Medulla oblongata (tissue), 1 donor: Measurements from ENCODE around the gene ZNF865.

Source experiments
- DNase-seq: peaks from one replicate; pipeline ENCODE4 v3.0.0-alpha.2; 2015; ENCODE audit errors: extremely low spot score

Gene ZNF865

DNA sequence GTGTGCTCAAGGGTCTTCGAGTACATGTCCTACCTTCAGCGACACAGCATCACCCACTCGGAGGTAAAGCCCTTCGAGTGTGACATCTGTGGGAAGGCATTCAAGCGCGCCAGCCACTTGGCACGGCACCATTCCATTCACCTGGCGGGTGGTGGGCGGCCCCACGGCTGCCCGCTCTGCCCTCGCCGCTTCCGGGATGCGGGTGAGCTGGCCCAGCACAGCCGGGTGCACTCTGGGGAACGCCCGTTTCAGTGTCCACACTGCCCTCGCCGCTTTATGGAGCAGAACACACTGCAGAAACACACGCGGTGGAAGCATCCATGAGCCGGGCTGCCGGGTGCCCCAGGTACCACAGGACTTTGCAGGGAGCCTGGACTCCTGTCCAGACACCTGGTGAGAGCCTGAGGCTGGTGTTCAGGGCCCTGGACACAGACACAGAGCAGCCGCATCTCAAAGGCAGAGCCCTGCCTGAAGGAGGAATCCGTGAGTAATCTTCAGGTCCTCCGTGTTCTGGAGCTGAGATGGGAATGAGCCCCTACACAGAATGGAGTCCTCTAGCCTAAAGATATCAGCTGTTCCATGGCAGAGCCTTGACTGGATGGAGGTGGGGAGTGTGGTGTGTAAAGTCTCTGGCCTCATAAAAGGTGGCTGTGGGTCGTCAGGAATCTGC lies 39.5 kb downstream of the ZNF865 start:
- no peak for DNase-seq

GRCh38 chr19:55645512-55645881 lies 40.0 kb downstream of the ZNF865 start:
- no peak for DNase-seq

- DNase-seq, result no peak
These were observed 41.7 kb downstream of the ZNF865 start for GRCh38 chr19:55646889-55647731.

GRCh38 chr19:55647732-55648584 lies 42.5 kb downstream of the ZNF865 start, which contains the start of gene CCDC106:
TSS of gene CCDC106 (plus strand) at chr19:55648212. CDS start at chr19:55649047, 835 bp downstream.
- peak; percentile 68 for DNase-seq

DNA sequence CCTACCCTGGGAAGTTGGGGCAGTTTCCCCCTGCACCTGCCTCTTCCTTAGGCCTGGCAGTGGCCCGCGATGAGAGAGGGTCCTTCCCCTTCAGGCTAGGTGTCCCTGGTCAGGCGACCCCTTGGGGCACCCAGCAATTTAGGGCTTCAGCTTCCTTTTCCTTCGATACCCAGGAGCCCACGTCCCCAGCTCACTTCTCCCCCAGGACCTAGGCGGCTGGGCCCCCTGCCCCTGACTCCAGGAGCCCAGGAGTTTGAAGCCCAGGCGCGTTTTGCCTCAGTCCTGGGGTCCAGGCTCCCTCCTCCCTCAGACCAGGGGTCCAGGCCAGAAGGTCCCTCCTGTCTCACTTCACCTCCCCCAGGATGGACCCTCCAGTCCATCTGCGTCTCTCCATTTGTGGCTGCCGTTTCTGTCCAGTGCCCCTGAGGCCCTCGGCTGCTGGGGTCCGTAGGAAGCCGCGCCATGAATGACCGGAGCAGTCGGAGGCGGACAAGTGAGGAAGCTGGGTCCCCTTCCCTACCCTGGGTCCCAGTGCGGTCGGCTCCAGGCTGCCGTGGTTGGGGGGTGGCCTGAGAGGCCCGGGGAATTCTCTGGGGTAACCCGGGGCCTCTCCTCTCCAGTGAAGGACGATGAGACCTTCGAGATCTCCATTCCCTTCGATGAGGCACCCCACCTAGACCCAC lies 43.3 kb downstream of the ZNF865 start:
- no peak for DNase-seq

DNA sequence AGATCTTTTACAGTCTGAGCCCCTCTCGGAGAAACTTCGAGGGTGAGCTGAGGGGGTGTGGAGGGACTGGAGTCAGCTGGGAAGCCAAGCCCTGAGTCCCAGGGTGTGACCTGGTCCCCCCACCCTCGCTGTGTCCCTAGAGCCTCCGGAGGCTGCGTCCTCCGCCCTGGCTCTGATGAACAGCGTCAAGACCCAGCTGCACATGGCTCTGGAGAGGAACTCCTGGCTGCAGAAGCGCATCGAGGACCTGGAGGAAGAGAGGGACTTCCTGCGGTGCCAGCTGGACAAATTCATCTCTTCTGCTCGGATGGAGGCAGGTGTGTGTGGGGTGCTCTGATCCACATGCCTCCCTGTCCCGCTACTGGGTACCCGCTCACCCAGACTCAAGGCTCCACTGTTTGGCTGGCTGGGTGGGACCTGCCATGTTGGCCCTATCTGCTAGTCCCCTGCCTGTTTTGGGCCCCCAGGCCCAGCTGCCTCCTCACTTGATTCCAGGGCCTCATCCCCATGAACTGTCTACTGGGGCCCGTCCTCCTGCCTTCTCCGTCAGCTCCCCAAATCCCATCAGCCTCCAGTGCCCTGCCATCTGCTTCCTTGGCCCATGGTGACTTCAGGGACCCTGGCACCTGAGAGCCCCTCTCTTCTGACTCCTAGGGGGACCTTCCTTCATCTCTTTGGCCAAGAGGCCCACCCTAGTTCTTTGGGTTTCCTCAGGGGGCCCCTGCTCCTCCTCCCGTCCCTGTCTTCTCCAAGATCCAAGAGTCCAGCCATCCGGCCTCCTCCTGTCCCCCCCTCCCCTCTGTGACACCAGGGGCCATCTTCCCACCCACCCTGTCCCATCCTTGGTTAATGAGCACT lies 44.0 kb downstream of the ZNF865 start:
- DNase-seq, result no peak

DNA sequence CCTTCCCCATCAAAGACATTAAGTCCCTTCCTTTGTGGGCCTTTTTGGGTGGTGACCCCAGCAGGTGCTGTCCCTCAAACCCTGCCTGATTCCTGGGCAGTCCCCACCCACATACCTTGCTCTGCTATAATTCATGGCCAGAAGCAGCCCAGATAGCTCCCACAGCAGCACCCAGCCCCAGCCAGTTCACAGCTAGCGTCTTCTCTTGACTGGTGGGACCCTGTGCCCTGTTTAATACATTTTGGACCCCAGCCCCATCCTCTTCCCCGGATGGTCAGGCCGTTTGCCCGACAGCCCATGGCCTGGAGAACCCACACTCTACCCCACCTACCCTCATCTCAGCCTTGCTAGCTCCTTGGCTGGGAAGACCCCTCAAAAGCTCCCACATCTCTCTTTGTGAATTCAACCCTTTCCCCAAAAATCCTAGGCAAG lies 44.7 kb downstream of the ZNF865 start:
- DNase-seq, result no peak

DNA sequence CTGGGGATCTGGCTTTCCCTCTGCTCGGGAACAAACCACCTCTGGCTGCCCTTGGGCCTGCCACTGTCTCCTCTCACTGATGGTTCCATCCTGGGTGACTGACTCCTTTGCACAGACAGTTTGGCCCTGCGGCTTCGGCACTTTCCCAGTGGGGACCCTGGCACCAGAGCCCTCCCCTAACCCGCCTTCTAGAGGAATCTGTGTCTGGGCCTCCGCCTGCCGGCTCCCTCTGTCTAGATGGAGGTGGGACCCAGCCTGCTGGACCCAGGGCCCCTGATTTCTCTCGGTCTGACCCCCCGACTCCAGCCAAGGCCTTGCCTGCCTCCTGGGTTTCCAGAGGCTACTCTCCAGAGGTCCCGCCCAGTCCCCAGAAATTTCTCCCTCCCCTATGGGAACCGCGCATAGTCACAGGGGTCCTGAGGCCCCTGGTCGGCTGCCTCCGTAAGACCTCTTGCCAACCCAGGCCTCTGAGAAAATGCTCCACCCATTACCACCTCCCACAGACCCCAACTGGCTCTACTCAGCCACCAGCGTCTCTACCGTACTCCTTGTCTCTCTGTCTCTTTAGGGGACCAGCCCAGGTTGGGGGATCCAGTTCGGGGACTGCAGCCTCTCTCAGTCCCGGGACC lies 45.3 kb downstream of the ZNF865 start:
- no peak for DNase-seq

DNA sequence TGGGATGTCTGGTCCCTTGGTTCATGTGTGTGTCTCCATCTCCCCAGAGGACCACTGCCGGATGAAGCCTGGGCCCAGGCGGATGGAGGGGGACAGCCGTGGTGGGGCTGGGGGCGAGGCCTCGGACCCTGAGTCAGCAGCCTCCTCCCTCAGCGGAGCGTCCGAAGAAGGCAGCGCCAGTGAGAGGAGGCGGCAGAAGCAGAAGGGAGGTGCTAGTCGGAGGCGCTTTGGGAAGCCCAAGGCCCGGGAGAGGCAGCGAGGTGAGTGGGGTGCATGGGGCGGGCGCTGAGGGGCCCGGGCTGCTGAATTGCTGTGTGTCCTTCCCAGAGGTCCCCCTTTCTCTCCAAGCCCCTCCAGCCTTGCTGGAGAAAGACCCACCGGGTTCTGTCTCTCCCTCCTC lies 45.8 kb downstream of the ZNF865 start:
- no peak for DNase-seq

DNA sequence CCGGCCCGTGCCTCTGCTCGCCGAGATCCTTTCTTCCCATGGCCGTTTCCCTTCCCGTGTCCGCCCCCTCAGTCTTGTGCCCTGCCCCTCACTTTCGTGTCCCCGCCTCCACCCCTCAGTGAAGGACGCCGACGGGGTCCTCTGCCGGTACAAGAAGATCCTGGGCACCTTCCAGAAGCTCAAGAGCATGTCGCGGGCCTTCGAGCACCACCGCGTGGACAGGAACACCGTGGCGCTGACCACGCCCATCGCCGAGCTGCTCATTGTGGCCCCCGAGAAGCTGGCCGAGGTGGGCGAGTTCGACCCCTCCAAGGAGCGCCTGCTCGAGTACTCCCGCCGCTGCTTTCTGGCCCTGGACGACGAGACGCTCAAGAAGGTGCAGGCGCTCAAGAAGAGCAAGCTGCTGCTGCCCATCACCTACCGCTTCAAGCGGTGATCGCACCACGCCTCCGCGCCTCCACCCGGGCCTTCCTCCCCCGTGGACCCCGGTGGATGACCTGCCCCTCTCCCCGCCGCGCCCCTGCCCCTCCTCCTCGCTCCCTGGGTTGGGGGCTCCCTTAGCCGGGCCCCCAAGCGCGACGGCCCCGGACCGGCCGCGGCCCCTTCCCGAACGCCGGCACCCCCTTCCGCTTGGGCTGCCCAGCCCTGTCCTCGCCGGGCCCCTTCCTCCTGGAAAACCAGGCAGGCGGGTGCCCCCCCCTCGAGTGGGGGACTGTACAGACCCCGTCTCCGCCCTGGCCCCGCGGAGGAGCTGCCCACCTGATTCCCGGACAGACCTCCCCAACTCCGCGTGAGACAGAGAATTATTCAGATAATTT lies 47.1 kb downstream of the ZNF865 start:
- DNase-seq, result no peak

DNA sequence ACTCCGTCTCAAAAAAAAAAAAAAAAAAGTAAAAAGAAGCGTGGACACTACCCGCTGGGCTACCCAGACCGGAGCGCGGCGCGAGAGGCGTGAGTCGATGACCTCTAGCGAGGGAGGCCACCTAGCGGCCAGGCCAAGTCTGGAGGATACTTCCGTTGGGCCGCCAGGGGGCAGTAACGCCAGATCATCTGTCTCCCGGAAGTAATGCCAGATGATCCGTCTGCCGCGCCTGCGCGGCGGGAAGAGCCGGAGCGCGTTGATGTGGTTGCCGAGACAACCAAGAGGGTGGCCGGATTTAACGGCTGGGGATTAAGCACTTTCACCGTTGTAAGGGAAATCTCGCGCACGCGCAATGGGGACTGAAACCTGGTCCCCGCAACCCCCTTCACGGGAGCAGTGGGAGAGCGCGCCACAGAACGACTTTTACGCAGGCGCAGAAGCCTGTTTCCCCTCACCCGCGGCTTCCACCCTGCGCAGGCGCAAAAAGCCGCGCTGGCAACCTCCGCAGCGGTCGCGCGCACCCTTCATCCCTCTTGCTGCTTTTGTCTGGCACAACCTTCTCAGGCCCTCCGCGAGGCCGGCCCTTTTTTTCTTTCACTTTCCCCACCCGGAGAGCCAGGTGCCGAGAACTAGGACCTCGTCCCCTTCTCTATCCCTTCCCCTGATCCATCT lies 48.3 kb downstream of the ZNF865 start:
- DNase-seq, result peak; percentile 99

DNA sequence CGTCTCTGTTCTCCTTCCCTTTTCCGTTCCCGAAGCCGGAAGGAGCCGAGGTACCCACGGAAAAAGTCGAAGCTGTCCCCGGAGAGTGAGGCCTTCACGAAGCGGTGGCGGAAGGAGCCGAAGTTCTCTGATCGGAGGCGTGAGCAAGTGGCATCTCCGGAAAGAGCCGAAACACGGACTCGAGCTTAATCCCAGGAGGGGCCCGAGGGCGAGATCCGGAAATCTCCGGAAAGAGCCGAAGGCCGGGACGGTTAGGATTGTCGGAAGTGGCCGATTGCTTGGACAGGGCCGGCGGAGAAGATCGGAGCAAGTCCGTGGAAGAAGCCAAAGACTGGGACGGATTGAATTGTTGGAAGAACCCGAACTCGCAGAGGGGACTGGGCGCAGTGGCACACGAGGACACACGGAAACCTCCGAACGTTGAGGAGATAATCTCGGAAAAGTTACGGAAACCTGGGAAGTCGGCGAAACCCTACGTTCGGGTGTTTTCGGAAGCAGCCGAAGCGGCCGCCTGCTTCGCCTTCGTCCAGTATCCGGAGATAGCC lies 48.9 kb downstream of the ZNF865 start:
- peak; percentile 100 for DNase-seq

DNA sequence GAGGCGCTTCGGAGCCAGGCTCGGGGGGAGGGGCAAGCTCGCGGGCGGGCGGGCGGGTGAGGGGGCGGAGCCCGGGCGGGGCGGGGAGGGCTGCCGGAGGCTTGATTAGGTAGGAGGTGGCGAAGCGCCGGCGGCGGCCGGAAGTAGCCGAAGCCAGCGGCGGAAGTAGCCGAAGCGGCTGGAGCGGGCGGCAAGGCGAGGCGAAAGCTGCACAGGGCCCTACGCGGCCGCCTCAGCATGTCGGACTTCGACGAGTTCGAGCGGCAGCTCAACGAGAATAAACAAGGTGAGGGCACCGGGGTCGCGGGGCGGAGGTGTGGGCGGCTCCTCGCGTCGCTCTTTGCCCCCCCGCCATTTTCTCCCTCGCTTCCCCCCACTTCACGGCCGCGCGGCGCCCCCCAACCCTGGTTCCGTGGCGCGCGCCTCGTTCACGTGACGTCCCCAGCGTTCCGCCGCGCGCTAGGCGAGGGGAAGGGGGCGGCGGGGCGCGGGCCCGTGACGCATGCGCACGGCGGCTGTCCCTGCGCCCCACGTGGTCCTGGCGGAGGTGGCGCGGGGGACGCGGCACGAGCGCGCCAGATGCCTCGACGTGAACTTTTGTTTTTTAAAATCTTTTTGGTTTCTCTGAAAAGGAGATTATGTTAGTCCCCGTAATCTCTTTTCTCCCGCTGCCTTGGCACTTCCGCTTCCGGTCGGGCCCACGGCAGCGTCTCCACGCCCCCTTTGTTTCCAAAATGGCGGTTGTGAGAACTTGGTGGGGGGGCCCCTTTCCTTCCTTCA lies 49.6 kb downstream of the ZNF865 start, which contains the start of gene U2AF2:
Gene U2AF2 (plus strand): TSS at position 168 of the 780 bp plus-strand sequence. CDS start 70 bp downstream, at position 238.
- peak; percentile 79 for DNase-seq

GRCh38 chr19:55655648-55656040 lies 50.2 kb downstream of the ZNF865 start:
- no peak for DNase-seq

DNA sequence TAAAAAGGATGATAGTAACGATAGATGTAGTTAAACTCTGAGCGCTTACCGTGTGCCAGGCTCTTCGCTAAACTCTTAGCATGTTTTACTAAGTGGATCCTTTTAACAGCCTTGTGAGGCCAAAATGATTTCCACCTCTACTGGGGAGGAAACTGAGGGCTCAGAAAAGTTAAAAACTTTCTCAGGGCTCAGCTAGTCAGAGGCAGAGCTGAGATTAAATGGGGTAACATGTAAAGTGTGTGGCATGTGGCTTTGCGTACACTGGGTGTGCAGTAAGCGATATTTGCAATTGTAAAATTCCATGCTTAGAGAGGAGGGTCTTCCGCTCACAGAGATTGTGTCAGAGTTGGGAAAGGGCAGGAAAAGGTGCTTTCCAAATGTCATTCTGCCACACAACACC lies 51.1 kb downstream of the ZNF865 start:
- no peak for DNase-seq

GRCh38 chr19:55656988-55657747 lies 51.7 kb downstream of the ZNF865 start:
- DNase-seq, result no peak
